Measurements from ENCODE around the gene FCN1.

FCN1 gene

DNA sequence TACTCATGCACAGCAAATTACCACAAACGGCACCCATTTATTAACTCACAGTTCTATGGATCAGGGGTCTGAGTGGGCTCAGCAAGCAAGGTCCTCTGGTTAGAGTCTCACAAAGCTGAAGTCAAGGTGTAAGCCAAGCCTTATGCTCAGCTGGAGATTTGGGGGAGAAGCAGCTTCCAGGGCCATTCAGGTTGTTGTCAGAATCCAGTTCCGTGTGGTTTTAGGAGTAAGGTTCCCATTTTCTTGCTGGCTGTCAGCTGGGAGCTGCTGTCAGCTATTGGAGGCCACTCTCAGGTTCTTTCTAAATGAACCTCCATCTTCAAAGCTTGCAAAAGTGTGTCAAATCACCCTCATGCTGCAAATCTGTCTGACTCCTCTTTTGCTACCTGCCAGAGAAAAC, 19.4 kb downstream of the FCN1 start:
- Mint-ChIP-seq H3K4me3 (no peak overlapping the region), H3K27me3 (ENCODE audit: low read depth) (peaks cover 7% of the 10 kb centered on the region), H3K27ac (no peak overlapping the region), H3K4me1 (ENCODE audit: low read depth) (no peaks in the 10 kb centered on the region), H3K36me3 (ENCODE audit: low read depth) (no peaks in the 10 kb centered on the region), H3K9me3 (peaks cover 14% of the 10 kb centered on the region)

- Mint-ChIP-seq H3K4me3 (no peak overlapping the region), H3K9me3 (peaks cover 14% of the 10 kb centered on the region), H3K27ac (no peak overlapping the region), H3K27me3 (ENCODE audit: low read depth) (peaks cover 5% of the 10 kb centered on the region), H3K36me3 (ENCODE audit: low read depth) (no peaks in the 10 kb centered on the region), H3K4me1 (ENCODE audit: low read depth) (no peaks in the 10 kb centered on the region)
These were observed 20.0 kb downstream of the FCN1 start for GRCh38 chr9:134897584-134898170.

GRCh38 chr9:134896834-134897583, 20.7 kb downstream of the FCN1 start:
- H3K27ac Mint-ChIP-seq: no peak overlapping the region
- no peaks in the 10 kb centered on the region for H3K4me1 Mint-ChIP-seq (ENCODE audit: low read depth)
- peaks cover 4% of the 10 kb centered on the region for H3K27me3 Mint-ChIP-seq (ENCODE audit: low read depth)
- peaks cover 14% of the 10 kb centered on the region for H3K9me3 Mint-ChIP-seq
- H3K36me3 Mint-ChIP-seq (ENCODE audit: low read depth): no peaks in the 10 kb centered on the region
- H3K4me3 Mint-ChIP-seq: no peak overlapping the region

DNA sequence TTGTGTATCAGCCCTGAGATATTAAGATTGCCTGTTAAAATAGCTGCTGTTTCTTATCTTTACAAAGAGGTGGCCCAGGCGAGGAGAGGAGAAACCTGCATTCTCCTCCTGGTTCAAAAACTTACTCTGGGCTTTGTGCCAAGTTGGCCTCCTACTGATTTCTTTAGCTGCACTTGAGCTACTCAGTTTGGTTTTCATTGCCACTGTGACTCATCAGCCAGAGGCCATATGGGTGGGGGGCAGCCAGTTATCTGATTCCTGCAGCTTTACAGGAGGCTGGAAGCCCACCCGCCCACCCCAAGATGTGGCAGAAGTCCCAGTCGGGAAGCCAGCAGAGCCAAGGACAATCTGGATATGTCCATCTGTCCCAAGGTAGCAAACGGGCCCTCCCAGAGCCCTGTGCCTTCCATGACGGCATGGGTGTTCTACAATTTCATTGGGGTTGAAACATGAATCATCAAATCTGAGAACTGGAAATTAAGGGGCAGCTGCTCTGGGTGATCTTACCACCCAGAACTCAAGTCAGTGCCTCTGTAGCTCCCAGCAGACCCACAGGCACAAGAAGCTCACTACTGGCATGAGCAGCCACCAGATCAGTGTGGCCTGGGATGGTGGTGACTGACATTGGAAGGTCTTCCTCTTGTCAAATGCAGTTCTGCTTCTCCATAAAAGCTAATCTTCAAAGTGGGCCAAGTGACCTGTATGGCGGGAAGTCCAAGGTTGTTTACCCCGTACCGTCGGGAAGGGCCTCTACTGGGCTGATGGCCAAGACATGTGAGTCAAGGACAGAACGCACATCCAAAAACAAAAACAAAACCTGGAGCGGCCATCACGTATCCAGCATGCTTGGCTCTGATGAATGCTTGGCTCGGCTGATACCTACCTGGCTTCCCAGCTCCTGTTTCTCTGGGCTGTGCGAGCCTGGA, 21.5 kb downstream of the FCN1 start:
- Mint-ChIP-seq H3K27me3 (ENCODE audit: low read depth) (peaks cover 4% of the 10 kb centered on the region), H3K27ac (no peak overlapping the region), H3K4me3 (no peak overlapping the region), H3K4me1 (ENCODE audit: low read depth) (no peaks in the 10 kb centered on the region), H3K36me3 (ENCODE audit: low read depth) (no peaks in the 10 kb centered on the region), H3K9me3 (peaks cover 14% of the 10 kb centered on the region)

DNA sequence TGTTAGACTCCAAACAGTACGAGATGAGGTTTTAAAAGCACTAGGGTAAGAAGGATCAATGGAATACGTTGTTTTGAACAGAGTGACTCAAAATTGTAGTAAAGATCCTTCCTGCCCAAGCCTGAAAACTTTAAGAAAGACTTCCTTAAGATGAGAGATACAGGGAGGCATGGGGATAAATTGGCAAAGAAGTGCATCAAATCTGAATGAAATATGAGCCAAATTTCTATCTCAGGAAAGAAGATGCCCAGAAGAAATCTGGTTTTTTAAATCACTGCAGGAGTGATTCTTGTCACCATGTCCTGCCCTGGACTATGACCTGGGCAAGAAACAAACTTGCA, 22.2 kb downstream of the FCN1 start:
- no peak overlapping the region for H3K27ac Mint-ChIP-seq
- H3K36me3 Mint-ChIP-seq (ENCODE audit: low read depth): no peaks in the 10 kb centered on the region
- H3K4me3 Mint-ChIP-seq: no peak overlapping the region
- peaks cover 14% of the 10 kb centered on the region for H3K9me3 Mint-ChIP-seq
- H3K27me3 Mint-ChIP-seq (ENCODE audit: low read depth): peaks cover 4% of the 10 kb centered on the region
- no peaks in the 10 kb centered on the region for H3K4me1 Mint-ChIP-seq (ENCODE audit: low read depth)

DNA sequence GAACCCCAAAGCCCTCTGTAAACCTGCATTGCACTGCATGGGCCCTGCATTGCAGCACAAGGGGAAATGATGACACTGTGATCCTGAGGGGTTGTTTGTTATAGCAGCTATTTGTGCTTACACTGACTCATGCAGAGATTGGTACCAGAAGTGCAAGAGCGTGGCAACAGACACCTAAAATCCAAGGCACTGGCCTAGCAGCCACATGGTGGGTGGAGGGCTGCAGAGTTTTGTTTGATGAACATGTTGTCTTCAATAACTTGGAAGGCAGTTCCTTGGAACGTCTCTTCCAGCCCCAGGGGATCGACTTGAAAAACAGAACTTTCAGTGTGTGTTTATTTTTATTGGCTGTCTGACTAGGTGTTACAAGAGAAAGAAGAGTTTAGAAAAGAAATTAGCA, 22.6 kb downstream of the FCN1 start:
- Mint-ChIP-seq H3K4me3 (no peak overlapping the region), H3K4me1 (ENCODE audit: low read depth) (no peaks in the 10 kb centered on the region), H3K36me3 (ENCODE audit: low read depth) (no peaks in the 10 kb centered on the region), H3K9me3 (peaks cover 13% of the 10 kb centered on the region), H3K27me3 (ENCODE audit: low read depth) (peaks cover 4% of the 10 kb centered on the region), H3K27ac (no peak overlapping the region)

GRCh38 chr9:134894136-134894860, 23.4 kb downstream of the FCN1 start:
- Mint-ChIP-seq H3K27me3 (ENCODE audit: low read depth) (peaks cover 3% of the 10 kb centered on the region), H3K36me3 (ENCODE audit: low read depth) (no peaks in the 10 kb centered on the region), H3K27ac (no peak overlapping the region), H3K9me3 (peaks cover 7% of the 10 kb centered on the region), H3K4me3 (no peak overlapping the region), H3K4me1 (ENCODE audit: low read depth) (no peaks in the 10 kb centered on the region)

- Mint-ChIP-seq H3K4me1 (ENCODE audit: low read depth) (no peaks in the 10 kb centered on the region), H3K36me3 (ENCODE audit: low read depth) (no peaks in the 10 kb centered on the region), H3K27me3 (ENCODE audit: low read depth) (no peaks in the 10 kb centered on the region), H3K27ac (no peak overlapping the region), H3K9me3 (no peaks in the 10 kb centered on the region), H3K4me3 (no peak overlapping the region)
These were observed 24.8 kb downstream of the FCN1 start for GRCh38 chr9:134892820-134893420.

- no peak overlapping the region for H3K27ac Mint-ChIP-seq
- no peaks in the 10 kb centered on the region for H3K36me3 Mint-ChIP-seq (ENCODE audit: low read depth)
- H3K4me1 Mint-ChIP-seq (ENCODE audit: low read depth): no peaks in the 10 kb centered on the region
- no peaks in the 10 kb centered on the region for H3K9me3 Mint-ChIP-seq
- H3K27me3 Mint-ChIP-seq (ENCODE audit: low read depth): no peaks in the 10 kb centered on the region
- H3K4me3 Mint-ChIP-seq: no peak overlapping the region
These were observed 25.5 kb downstream of the FCN1 start for GRCh38 chr9:134892221-134892620.

- H3K4me1 Mint-ChIP-seq (ENCODE audit: low read depth): no peaks in the 10 kb centered on the region
- H3K36me3 Mint-ChIP-seq (ENCODE audit: low read depth): no peaks in the 10 kb centered on the region
- no peaks in the 10 kb centered on the region for H3K9me3 Mint-ChIP-seq
- no peak overlapping the region for H3K27ac Mint-ChIP-seq
- no peak overlapping the region for H3K4me3 Mint-ChIP-seq
- no peaks in the 10 kb centered on the region for H3K27me3 Mint-ChIP-seq (ENCODE audit: low read depth)
These were observed 26.0 kb downstream of the FCN1 start for GRCh38 chr9:134891713-134892112.

DNA sequence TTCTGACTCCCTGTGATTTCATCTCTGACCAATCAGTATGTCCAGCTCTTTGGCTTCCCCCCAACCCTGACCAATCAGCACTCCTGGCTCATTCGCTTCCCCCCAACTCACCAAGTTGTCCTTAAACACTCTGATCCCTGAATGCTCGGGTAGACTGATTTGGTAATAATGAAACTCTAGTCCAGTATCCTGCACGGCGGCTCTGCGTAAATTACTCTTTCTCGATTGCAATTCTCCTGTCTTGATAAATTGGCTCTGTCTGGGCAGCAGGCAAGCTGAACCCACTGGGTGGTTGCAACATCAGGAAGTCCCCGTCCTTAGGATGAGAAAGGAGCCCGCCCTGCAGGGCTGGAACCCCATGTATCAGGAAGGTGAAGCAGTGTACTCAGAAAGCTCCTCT, 26.7 kb downstream of the FCN1 start:
- H3K4me1 Mint-ChIP-seq (ENCODE audit: low read depth): no peaks in the 10 kb centered on the region
- no peaks in the 10 kb centered on the region for H3K36me3 Mint-ChIP-seq (ENCODE audit: low read depth)
- no peak overlapping the region for H3K27ac Mint-ChIP-seq

GRCh38 chr9:134890155-134890495, 27.6 kb downstream of the FCN1 start:
- H3K36me3 Mint-ChIP-seq (ENCODE audit: low read depth): no peaks in the 10 kb centered on the region
- no peak overlapping the region for H3K4me3 Mint-ChIP-seq
- no peaks in the 10 kb centered on the region for H3K27me3 Mint-ChIP-seq (ENCODE audit: low read depth)
- H3K27ac Mint-ChIP-seq: no peak overlapping the region
- no peaks in the 10 kb centered on the region for H3K9me3 Mint-ChIP-seq
- no peaks in the 10 kb centered on the region for H3K4me1 Mint-ChIP-seq (ENCODE audit: low read depth)

More for the DNA sequence above, 26.7 kb downstream of the FCN1 start:
- Mint-ChIP-seq H3K27me3 (ENCODE audit: low read depth) (no peaks in the 10 kb centered on the region), H3K4me3 (no peak overlapping the region), H3K9me3 (no peaks in the 10 kb centered on the region)

DNA sequence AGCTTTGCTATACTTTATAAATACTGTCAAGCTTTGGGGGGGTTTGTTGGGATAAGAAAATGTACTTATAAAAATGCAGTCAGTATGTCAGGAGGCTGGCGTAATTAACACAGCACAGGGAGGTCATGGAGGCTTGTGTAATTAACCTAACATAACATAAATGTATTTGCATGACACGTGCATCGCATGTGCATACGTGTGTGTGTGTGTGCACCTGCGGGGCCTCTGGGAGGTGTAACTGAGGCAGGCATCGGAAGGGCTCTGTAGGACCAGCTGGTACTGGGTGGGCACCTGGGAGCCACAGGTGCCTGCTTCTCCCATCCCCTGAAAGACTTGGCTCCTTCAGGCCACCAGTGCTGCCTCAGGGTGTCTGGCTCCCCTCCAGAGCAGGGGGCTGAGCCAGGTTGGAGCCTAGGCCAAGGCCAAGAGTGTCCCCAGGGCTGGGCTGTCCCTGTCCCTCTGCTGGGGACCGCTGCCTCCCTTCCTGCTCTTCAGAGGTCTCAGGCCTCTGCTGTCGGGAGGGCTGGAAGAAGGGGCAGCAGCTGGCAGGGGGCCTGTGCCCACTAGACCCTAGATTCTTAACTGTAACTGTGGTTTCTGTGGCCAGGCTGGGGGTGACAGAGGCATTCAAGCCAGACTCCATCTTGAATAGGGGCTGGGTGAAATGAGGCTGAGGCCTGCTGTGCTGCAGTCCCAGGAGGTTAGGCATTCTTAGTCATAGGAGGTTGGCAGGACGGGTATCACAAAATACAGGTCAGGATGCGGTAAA, 28.1 kb downstream of the FCN1 start:
- no peak overlapping the region for H3K4me3 Mint-ChIP-seq
- H3K27ac Mint-ChIP-seq: no peak overlapping the region
- H3K9me3 Mint-ChIP-seq: no peaks in the 10 kb centered on the region
- no peaks in the 10 kb centered on the region for H3K27me3 Mint-ChIP-seq (ENCODE audit: low read depth)
- H3K36me3 Mint-ChIP-seq (ENCODE audit: low read depth): no peaks in the 10 kb centered on the region
- H3K4me1 Mint-ChIP-seq (ENCODE audit: low read depth): no peaks in the 10 kb centered on the region
